Stimulated activated CD4-positive, alpha-beta T cell treated with anti-CD3 and anti-CD28 coated beads, Interleukin-4, amount 100 ng/mL, for 4 hours (primary cell): ENCODE results near the gene PLA2R1.

Experiments used
- DNase-seq, 2 experiments: peaks; one replicate each; pipeline ENCODE4 v3.0.0-alpha.2; 2020

Gene PLA2R1

GRCh38 chr2:159891917-159892730 is 170.3 kb downstream of the PLA2R1 start:
- no peak for DNase-seq

- DNase-seq: no peak
Measured at GRCh38 chr2:159891267-159891588, 171.2 kb downstream of the PLA2R1 start.

GRCh38 chr2:159890551-159891266 is 171.7 kb downstream of the PLA2R1 start:
- no peak for DNase-seq

- DNase-seq: no peak
Measured at GRCh38 chr2:159882130-159882745, 180.2 kb downstream of the PLA2R1 start.
